Dermis microvascular lymphatic vessel endothelial cell (primary cell): ENCODE results near the gene BRD9. TPM values are rescaled to one million over a fixed set of nuclear protein-coding genes. Genes with fewer than 3 reads are reported as not detected.
"Not testable (repeated sequence)": the region's sequence is repeated elsewhere in the genome, so short reads cannot be mapped to it uniquely, and the experiment has no call there.

ENCODE experiments used
- DNase-seq, 2 donors: peaks; one replicate each; pipeline versions ENCODE4 v3.0.0 to v3.0.0-alpha.2; 2010; ENCODE audit warnings: low read depth in 2 of 2
- total RNA-seq: library from RNA; depleted of rRNA; stranded (reverse); fragments of >200 nt; gene quantifications from 2 replicates; pipeline ENCODE4 v1.2.1, GENCODE V29; 2014

Gene BRD9
- total RNA-seq, 1 donor from 2014 or later = 26.6 TPM

- DNase-seq = not testable (repeated sequence)
Observed at GRCh38 chr5:845676-846601, 46.7 kb downstream of the BRD9 start.

- DNase-seq = not testable (repeated sequence)
Observed at GRCh38 chr5:845031-845675, 47.4 kb downstream of the BRD9 start.

- not testable (repeated sequence) for DNase-seq
Observed at GRCh38 chr5:844426-844825, 48.2 kb downstream of the BRD9 start.

GRCh38 chr5:843926-844325, 48.7 kb downstream of the BRD9 start:
- DNase-seq = not testable (repeated sequence)

- DNase-seq = not testable (repeated sequence)
Observed at GRCh38 chr5:843371-843770, 49.2 kb downstream of the BRD9 start.

GRCh38 chr5:842402-843221, 50.0 kb downstream of the BRD9 start:
- not testable (repeated sequence) for DNase-seq

- DNase-seq = not testable (repeated sequence)
Observed at GRCh38 chr5:841531-842401, 50.8 kb downstream of the BRD9 start.

- DNase-seq = not testable (repeated sequence)
Observed at GRCh38 chr5:840974-841435, 51.6 kb downstream of the BRD9 start.

- DNase-seq = not testable (repeated sequence)
Observed at GRCh38 chr5:840118-840973, 52.3 kb downstream of the BRD9 start.

- DNase-seq = not testable (repeated sequence)
Observed at GRCh38 chr5:838431-838851, 54.2 kb downstream of the BRD9 start.

- DNase-seq = not testable (repeated sequence)
Observed at GRCh38 chr5:837621-838121, 54.9 kb downstream of the BRD9 start.

GRCh38 chr5:835933-836612, 56.5 kb downstream of the BRD9 start:
- not testable (repeated sequence) for DNase-seq

GRCh38 chr5:834013-834412, 58.6 kb downstream of the BRD9 start:
- not testable (repeated sequence) for DNase-seq

- DNase-seq = not testable (repeated sequence)
Observed at GRCh38 chr5:828194-828593, 64.4 kb downstream of the BRD9 start.

GRCh38 chr5:825544-825943, 67.1 kb downstream of the BRD9 start:
- not testable (repeated sequence) for DNase-seq

GRCh38 chr5:821504-821903, 71.1 kb downstream of the BRD9 start:
- no peak for DNase-seq

GRCh38 chr5:820245-820644, 72.4 kb downstream of the BRD9 start:
- DNase-seq = no peak

- no peak for DNase-seq
Observed at GRCh38 chr5:819078-819477, 73.5 kb downstream of the BRD9 start.

- no peak for DNase-seq
Observed at GRCh38 chr5:816176-816575, 76.4 kb downstream of the BRD9 start.
